HUDEP-2 (cell line): ENCODE results near the gene EPHA4.
A peak's percentile ranks its signal among the peaks of the same experiment; 100 is the strongest.

Experiments used
- DNase-seq, 76 experiments: peaks; one replicate each; lab custom pipeline; 2025; ENCODE audit not compliant: unreplicated experiment in 76 of 76; lab: John Stamatoyannopoulos, UW

Gene EPHA4

DNA sequence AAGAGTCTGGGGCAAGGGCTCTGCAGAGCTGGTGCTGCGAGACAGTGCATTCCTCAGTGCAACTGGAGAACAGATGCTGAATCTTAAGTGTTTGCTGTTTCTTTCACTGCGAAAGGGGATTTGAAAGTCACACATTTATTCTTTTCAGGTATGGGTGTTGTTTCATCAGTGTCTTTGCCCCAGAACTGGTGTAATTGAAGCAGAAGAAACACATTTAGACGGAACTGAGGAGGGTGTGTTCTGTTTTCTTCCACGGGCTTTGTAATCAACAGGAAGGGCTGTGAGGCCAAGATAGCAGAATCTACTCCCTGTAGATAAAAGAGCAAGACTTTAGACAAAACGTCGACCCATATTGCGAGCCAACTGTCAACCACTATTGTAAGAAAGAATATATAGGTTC lies 151.9 kb downstream of the EPHA4 start:
- DNase-seq, result peak in 72 of 76 experiments; percentile 6 to 92 (median 73)

DNA sequence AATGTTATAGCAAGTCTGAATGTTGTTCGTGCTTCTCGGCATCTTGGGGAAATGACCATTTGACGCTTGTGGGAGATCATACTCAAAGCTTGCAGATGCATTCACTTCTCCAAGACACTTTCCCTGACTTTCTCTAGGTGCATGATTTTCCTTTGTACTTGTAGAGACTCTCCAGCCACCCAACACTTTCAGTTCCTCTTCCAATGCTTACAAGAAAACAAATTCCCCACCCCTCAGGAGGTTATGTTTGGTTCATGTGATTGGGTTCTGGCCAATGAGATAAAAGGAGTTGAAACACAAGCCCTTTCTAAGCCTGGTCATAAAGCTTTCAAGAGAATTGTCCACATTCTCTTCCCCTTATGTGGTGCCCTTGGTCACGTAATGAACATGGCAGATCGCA lies 156.3 kb downstream of the EPHA4 start:
- DNase-seq, result peak in 1 of 76 experiments; percentile 7

DNA sequence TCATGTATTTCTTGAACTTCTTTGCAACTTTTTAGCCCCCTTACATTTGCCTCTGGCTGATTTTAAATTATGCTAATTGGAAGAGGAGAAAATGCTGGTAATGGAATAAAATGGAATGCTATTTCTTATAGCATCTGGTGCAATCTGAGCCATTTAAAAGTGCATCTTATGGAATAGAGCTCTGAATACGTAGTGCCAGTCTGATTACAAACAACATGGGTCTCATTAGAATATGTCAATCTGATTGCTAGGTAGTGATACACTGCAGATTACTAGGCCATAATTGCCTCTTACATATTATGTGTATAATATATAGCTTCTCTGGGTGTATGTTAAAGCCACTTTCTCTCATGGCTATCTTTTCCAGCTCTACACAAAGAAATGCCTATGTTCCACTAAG lies 159.1 kb downstream of the EPHA4 start:
- DNase-seq, result no peak

DNA sequence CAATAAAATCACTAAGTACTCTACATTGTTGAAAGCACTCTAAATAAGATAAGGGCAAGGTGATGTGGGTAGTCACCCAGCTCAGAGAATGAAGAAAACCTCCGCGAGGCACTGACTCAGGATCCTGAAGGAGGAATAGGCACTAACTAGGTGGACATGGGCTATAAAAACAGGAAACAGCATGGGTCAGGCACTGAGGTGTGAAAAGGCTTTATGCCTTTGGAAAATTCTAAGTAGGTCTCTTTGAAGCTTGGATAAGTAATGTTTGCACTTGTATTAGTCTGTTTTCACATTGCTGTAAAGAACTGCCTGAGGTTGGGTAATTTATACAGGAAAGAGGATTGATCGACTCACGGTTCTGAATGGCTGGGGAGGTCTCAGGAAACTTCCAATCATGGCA lies 161.6 kb downstream of the EPHA4 start:
- no peak for DNase-seq

DNA sequence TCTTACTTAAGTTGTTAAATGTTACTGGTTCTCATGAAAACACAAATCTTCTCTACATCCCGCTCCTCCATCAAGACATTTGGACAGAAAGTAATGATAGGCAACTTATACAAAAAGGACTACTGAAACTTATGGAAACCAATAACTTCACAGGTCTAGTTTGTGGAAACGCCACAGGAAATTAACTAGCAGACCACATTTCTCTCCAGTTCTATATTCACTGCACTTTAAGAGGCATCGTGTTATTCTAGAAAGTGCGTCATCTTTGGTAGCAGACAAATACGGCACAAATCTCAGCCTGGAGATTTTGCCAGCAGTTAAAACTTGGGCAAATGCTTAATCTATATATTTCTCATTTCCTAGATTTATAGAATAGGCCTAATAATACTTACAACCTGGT lies 164.3 kb downstream of the EPHA4 start:
- DNase-seq, result no peak

DNA sequence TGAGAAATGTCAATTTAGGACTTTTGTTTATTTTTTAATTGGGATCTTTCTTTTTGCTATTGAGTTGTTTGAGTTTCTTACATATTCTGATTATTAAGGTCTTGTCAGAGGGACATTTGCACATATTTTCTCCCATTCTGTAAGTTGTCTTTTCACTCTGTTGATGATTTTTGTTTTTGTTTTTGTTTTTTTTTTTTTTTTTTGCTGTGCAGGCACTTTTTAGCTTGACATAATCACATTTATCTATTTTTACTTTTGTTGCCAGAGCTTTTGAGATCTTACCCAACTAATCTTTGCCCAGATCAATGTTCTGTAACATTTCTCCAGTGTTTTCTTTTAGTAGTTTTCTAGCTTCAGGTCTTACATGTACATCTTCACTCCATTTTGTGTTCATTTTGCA lies 166.6 kb downstream of the EPHA4 start:
- DNase-seq, result no peak

DNA sequence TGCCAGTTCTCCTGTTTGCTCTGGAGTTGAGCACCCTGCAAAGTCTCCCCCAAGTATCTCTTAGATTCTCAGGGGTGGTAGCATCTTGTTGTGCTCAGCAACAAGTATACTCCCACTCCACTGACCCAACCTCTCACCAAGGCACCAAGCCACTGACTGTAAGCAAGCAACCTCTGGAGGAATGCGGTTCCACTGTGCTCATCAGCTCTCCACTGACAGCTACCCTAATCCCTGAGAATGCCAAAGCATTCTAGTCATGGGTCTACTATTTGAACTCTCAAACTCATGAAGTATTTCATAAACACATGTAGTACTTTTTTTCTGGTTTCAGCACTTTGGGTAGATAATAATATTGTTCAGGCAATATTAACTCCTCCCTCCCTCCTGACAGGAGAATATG lies 170.0 kb downstream of the EPHA4 start:
- DNase-seq, result no peak

DNA sequence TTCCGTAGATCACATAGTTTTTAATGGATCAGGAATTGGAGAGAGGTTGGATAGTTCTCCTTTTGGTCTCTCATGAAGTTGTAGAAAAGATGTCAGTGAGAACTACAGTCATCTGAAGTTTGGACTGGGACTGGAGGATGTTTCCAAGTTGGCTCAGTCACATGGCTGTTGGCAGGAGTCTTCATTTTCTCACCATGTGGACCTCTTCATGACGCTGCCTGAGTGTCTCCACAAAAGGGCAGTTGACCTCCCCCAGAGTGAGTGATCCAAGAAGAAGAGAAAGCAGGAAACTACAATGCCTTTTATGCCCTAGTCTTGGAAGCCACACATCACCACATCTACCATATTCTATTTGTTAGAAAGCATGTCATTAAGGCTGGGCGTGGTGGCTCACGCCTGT lies 171.7 kb downstream of the EPHA4 start:
- no peak for DNase-seq

DNA sequence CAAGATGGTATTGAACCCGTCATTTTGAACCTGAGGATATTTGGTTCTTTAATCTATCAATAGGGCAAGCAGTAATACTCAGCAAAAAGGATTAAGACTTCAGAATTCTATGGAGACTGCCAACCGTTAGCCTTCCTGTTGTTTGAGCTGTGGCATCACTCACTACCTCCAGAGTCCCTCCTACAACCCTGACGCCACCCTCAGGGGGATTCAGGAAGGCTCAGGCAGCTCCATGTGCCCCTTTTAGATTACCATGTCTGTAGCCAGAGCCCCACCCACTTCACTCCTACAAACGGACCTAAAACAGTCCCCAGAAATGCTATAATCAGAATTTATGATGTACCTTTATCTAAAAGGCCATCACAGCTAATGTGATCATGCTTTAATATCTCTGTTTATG lies 172.9 kb downstream of the EPHA4 start:
- peak in 3 of 76 experiments; percentile 2 to 5 (median 3) for DNase-seq

DNA sequence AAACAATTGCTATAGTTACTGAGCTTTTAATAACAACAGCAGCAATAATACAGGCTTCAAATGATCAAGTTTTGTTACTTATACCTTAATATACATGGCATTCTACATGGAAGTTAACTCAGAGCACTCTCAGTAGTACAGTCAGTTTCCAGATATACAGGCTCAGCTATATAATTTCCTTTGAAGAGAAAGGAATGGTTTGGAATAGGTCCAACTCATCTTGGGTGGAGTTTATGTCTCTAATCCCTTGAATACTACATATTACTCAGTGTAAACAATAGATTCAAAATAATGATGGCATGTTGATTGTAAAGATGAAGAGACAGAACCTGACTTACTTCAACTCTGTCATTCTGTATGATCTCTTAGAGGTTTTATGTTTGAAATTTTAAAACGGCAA lies 174.9 kb downstream of the EPHA4 start:
- DNase-seq, result no peak

DNA sequence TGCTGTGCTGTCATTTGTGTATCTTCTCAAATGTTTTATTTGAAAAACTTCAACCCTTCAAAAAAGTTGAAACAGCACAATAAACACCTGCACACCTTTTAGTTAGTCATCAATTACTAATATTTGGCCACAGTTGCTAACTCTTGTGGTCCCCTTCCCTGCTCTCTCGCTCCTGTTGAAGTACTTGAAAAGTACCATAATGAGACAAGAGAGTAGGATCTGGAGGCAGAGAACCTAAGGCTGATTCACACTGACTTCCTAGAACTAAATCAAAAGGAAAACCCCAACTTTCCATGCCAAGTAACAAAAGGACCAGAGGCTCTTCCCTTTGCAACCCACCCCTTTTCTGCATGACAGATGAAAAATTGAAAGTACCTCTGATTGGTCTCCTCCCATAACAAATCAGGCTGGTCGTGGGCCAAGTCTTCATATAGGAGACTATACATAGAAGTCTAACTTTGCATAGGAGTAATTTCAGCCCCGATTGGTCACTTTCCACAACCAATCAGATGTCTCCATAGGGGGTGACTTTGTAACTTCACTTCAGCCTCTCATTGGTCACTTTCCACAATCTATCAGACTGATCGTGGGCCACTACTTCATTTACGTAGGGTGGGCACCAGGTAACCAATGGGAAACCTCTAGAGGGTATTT lies 179.7 kb downstream of the EPHA4 start:
- no peak for DNase-seq

DNA sequence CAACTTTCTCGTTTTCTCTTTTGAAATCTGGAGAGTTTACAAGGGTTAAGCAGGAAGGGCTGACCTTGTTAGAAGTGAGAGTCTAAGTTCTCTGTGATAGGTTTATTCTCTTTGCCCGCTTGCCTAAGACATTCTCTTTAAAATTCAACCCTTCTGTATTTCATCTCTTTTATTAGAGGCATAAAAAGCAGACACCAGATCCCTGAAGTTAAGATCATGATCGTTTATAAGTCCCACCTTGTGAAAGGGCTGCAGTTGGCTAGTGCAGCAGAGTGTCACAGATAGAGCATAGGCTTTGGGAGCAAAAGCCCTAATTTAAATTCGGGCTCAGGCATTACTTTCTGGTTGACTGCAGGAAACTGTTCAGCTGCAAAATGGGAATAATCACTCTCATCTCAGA lies 181.2 kb downstream of the EPHA4 start:
- no peak for DNase-seq

DNA sequence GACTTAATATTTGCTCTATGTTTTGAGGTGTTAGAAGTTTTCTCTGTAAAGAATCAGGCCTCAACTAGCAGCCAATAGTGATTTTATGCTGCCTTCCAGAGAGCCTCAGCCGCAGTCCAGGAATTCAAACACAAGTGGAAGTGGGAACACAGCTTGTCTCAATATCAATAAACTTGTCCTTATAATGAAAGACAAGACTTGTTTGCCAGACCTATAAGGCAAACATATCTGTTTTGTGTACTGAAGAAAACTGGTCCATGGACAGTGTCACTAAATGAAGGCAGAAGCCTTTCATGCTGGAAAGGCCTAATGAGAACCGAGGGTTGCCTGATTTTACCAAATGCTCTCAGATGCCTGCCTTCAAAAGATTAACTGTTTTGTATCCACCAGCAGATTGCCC lies 182.2 kb downstream of the EPHA4 start:
- no peak for DNase-seq

DNA sequence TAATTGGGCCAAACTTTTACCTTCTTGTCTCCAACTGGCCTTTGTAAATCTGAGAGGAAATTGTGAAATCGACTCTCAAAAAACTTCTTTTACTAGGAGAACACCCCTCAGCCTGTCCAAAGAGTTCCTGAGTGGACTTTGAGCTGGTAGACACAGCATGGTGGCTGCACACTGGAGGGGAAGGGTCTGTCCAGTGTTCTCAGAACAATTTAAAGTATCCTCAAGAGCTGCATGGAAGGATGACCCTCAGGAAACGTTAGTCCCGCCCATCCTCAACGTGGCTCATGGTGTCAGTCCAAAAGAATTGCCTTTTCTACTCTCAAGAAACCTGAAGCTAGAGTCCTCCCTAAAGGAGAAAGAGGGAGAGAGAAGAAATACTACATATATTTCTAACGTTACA lies 182.7 kb downstream of the EPHA4 start:
- DNase-seq, result no peak

DNA sequence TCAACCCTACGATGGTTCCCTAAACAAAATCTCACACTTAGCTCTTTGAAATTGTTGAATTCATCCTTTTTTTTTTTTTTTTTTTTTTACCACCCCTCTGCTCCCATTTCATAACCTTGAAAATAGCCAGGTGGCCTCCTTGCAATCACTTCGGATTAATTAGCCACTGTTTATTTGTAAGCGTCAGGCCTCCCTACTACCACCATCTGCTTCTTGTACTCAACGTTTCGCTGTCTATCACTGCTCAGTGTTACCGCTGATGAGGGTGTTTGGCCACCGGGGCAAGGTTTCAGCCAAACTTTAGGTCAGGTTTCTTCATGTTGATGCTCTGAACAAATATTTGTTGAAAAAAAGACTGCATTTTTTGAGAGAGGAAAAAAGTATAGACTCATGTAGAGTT lies 183.2 kb downstream of the EPHA4 start:
- no peak for DNase-seq

DNA sequence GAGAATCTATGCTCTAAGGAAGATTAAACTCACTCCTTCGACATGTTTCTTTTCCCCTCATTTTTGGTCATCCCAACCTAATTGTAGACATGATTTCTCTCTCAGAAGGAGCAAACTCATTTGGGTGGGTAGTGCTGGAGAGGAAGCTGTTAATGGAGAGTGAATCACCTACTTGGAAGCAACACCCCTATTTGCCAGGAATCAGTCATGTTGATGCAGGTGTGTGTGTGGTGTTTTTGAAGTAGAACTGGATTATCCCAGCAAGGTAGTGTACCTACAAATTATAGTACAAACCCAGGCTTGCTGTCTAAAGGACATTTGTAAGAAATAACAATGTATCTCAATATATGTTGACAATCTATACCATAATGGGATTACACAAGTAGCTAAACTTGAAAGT lies 186.4 kb downstream of the EPHA4 start:
- DNase-seq, result no peak

DNA sequence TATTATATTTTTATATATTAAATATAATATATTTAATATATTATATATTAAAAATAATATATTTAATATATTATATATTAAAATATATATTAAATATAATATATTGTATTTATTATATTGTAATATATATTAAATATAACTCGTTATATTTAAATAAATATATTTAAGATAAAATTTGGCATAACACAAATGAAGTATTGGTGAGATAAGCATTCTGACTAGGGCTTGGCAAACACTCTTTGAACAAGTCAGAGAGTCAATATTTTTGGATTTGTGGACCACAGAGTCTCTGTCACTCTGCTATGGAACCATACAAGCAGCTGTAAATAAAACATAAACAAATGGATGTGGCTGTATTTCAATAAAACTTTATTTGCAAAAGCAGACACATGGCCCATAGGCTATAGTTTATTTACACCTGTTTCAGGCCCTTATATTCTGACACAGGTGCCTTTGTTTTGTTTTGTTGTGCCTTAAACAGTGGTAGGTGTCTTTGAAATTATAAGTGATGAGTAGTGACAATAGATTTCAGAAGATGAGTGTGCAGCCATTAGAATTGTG lies 190.1 kb downstream of the EPHA4 start:
- DNase-seq, result no peak

DNA sequence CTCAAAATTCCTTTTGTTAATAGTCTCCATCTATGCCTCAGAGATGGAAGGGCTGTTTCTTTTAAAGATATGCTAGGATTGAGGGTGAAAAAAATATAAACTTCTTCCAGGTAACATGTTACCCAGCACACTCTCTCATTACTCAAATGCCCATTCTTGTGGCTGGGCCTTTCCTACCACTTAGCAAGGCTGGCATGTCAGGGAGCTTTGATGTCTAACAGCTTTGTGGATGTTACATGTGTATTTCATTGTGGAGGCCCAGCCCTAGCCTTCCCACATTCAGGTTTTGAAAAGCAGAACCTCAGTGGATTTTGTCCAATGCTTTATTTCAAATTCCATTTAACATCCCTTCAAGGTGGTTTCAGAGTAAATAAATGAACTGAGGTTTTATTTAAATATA lies 191.4 kb downstream of the EPHA4 start:
- no peak for DNase-seq

DNA sequence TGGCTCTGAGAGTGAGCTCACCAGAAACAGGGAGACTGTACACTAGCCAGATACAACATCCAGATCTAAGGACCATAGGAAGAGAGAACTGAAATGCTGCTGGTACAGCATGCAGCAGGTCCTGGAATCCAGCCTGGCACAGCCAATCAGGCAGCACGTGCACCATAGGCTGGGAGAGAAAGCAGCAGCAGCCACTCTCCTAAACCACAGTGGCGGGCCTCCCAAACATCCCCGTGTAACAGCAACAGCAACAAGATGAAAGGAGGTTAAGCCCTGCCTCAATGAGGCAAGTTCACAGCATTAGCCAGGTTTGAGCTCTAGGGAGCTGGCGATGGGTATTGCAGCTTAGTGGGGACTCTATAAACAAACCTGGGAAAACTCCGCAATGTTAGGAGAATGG lies 192.0 kb downstream of the EPHA4 start:
- DNase-seq, result no peak

DNA sequence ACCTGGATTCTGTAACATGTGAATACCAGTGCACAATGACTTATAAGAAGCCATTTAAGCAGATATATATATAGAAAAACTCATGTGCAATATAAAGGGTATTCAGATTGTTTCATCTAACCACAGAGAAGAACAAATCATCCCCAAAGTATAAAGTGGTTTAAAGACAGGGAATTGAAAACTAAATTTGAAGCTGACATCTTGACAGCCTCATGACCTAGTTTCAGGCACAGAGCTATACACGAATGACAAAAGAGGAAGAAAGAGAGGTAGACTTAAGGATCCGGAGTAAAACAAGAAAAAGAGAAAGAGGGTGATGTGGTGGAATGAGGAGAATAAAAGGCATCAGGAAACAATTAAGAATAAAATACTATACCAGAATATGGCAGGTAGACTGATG lies 194.5 kb downstream of the EPHA4 start:
- no peak for DNase-seq

DNA sequence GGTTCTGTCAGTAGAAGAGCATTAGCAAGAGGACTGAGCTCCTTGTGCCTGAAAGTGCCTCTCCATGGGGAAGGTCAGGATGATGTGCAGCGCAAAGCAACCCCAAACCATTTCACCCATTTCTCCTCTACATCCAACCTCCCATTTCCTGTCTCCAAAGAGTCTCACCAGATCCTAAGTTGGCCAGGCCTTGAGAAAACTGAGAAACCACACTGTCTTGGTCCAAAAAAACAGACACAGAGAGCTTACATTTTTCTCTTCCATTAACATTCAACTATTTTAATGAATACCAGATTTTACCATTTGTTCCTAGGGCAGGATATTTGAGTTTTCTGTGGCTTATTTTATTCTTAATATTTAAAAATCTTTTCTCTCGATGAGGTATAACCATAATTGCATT lies 195.0 kb downstream of the EPHA4 start:
- DNase-seq, result no peak

DNA sequence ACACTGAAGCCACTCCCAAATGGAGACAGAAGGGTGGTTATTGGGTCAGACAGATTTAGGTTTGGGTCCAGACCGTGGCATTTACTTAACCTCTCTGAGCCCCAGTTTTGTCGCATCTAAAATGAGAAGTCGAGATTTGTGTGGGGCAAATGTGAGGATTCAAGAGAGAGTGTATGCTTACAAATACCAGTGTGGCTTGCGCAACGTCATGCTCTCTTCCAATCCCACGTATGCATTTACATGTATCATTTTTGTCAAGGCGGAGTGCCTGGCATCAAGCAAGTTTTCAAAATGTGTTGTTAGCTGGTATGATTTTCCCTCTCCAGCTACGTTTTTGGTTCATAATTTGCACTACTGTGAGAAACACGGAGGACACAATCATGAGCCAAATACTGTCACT lies 197.9 kb downstream of the EPHA4 start:
- DNase-seq, result no peak

DNA sequence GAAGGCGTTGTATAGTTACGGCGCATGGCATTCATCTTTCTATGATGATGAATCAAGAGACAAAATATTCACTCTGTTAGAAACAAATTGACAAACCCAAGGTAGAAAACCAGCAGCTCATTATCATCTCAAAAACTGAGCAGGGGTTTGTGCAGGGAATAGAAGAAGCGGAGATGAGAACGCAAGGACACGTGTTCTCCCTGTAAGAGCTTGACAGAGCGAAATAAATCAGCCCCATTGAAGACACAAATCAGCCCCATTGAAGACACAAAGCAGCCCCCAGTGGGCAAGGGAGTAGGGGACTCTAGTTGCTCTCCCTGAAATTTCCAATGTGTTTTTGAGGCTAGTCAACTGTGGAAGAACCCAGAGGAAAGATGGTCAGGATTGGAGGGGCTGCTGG lies 199.2 kb downstream of the EPHA4 start:
- no peak for DNase-seq
